ENCODE results near the gene PRR12. TPM values are rescaled to one million over a fixed set of nuclear protein-coding genes. Genes with fewer than 3 reads are reported as not detected.
A peak's percentile ranks its signal among the peaks of the same experiment; 100 is the strongest.

The PRR12 gene
- total and polyA plus RNA-seq, 9 donors, result 2.8 to 44.1 (median 30.1) TPM

DNA sequence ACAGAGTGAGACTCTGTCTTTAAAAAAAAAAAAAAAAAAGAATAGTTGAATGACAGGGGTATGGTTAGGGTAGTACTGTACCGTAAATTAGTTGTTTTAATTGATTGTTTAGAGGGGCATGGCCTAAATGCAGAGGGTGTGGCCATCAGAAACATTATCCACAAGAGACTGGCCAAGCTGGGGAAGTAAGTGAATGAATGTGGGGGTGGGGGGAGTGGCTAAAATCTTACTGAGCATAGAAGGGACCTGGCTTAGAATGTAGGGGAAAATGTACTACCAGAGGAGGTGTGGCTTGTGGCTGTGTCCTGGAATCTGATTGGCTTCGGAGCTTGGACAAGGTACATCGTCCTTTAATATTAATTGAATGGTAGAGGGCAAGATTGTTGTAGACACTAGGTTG is 78.5 kb downstream of the PRR12 start:
- no peak overlapping the region for H3K4me3 ChIP-seq
- no peaks in the 10 kb centered on the region for H3K36me3 ChIP-seq
- intact Hi-C loops (cut with DNase I), result no loop called here
- 87 to 91% (median 90%) methylated on average over 3 of the region's 3 CpGs for WGBS, 3 donors
- TF ChIP-seq, protein P1, sequence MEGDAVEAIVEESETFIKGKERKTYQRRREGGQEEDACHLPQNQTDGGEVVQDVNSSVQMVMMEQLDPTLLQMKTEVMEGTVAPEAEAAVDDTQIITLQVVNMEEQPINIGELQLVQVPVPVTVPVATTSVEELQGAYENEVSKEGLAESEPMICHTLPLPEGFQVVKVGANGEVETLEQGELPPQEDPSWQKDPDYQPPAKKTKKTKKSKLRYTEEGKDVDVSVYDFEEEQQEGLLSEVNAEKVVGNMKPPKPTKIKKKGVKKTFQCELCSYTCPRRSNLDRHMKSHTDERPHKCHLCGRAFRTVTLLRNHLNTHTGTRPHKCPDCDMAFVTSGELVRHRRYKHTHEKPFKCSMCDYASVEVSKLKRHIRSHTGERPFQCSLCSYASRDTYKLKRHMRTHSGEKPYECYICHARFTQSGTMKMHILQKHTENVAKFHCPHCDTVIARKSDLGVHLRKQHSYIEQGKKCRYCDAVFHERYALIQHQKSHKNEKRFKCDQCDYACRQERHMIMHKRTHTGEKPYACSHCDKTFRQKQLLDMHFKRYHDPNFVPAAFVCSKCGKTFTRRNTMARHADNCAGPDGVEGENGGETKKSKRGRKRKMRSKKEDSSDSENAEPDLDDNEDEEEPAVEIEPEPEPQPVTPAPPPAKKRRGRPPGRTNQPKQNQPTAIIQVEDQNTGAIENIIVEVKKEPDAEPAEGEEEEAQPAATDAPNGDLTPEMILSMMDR (IDR thresholded peaks at IDR 0.05), result no peak
- no peak for TF ChIP-seq POLR2A (IDR thresholded peaks at IDR 0.05)
- TF ChIP-seq EP300 (IDR thresholded peaks at IDR 0.05), result no peak
- no peak for DNase-seq
- H3K4me1 ChIP-seq (ENCODE audit: insufficient read depth), result peaks cover 4% of the 10 kb centered on the region
- H3K27me3 ChIP-seq, result no peaks in the 10 kb centered on the region
- no peaks in the 10 kb centered on the region for H3K9me3 ChIP-seq
- H3K27ac ChIP-seq, result no peak overlapping the region

- no peak overlapping the region for H3K4me3 ChIP-seq
- H3K27ac ChIP-seq, result no peak overlapping the region
- no peaks in the 10 kb centered on the region for H3K4me1 ChIP-seq (ENCODE audit: insufficient read depth)
- H3K27me3 ChIP-seq, result no peaks in the 10 kb centered on the region
- WGBS, 3 donors, result 20 to 31% (median 22%) methylated on average over 28 of the region's 28 CpGs
- no peaks in the 10 kb centered on the region for H3K36me3 ChIP-seq
- TF ChIP-seq EP300 (IDR thresholded peaks at IDR 0.05), result no peak
- TF ChIP-seq, protein P1 (IDR thresholded peaks at IDR 0.05), result peak; percentile 68 to 84 (median 72)
- intact Hi-C loops (cut with DNase I), result loop anchor here in 2 of 4 donors (5.0 to 10.0 kb wide), 2 partner anchors 100 to 188 kb away; partner anchors contain the start of gene RPL13A (in 1 of the 2)
- H3K9me3 ChIP-seq, result no peaks in the 10 kb centered on the region
- peak; percentile 65 to 82 (median 77) for DNase-seq
Observed at GRCh38 chr19:49672131-49672919, 81.3 kb downstream of the PRR12 start.

Small RNA genes lying within 50 kb of the gene (small RNA-seq; reads per million reads assigned to genes)
- not detected for gene RF00019

Other genes starting within 250 kb of the PRR12 start
- gene TEAD2, start 228.8 kb upstream of the PRR12 start, total RNA-seq, result 10 to 100 TPM; 27.8 to 63.1 (median 47.3) TPM
- gene TEAD2, start 228.8 kb upstream of the PRR12 start, polyA plus RNA-seq, result 10 to 100 TPM; 34.0 to 38.4 TPM
- gene DKKL1, start 227.3 kb upstream of the PRR12 start, total RNA-seq, result 1 to 10 TPM in 5 of 7 donors, under 1 TPM in 1, not detected in 1; 0.22 to 2.4 (median 1.3) TPM
- under 1 TPM; 0.35 to 0.42 TPM for gene DKKL1, start 227.3 kb upstream of the PRR12 start, polyA plus RNA-seq
- gene KASH5, start 202.9 kb upstream of the PRR12 start, total RNA-seq, result under 1 TPM in 1 of 7 donors, not detected in 6; 0.23 TPM
- under 1 TPM in 1 of 2 donors, not detected in 1; 0.15 TPM for gene KASH5, start 202.9 kb upstream of the PRR12 start, polyA plus RNA-seq
- gene PTH2, start 167.7 kb upstream of the PRR12 start, total RNA-seq, result not detected
- gene PTH2, start 167.7 kb upstream of the PRR12 start, polyA plus RNA-seq, result not detected
- gene GFY, start 165.8 kb upstream of the PRR12 start, total RNA-seq, result not detected
- not detected for gene GFY, start 165.8 kb upstream of the PRR12 start, polyA plus RNA-seq
- under 1 TPM in 5 of 7 donors, not detected in 2; 0.15 to 0.57 (median 0.17) TPM for gene SLC17A7, start 149.7 kb upstream of the PRR12 start, total RNA-seq
- gene SLC17A7, start 149.7 kb upstream of the PRR12 start, polyA plus RNA-seq, result 1 to 10 TPM in 1 of 2 donors, under 1 TPM in 1; 0.19 to 2.5 TPM
- 10 to 100 TPM; 42.6 to 69.4 (median 58.5) TPM for gene PIH1D1, start 139.4 kb upstream of the PRR12 start, total RNA-seq
- gene PIH1D1, start 139.4 kb upstream of the PRR12 start, polyA plus RNA-seq, result 10 to 100 TPM; 28.6 to 63.5 TPM
- 10 to 100 TPM; 15.8 to 24.2 (median 20.2) TPM for gene ALDH16A1, start 138.0 kb upstream of the PRR12 start, total RNA-seq
- gene ALDH16A1, start 138.0 kb upstream of the PRR12 start, polyA plus RNA-seq, result 10 to 100 TPM in 1 of 2 donors, under 1 TPM in 1; 0.93 to 22.5 TPM
- 10 to 100 TPM in 5 of 7 donors, 1 to 10 TPM in 2; 5.1 to 15.2 (median 12.2) TPM for gene FLT3LG, start 117.0 kb upstream of the PRR12 start, total RNA-seq
- 10 to 100 TPM in 1 of 2 donors, 1 to 10 TPM in 1; 3.9 to 15.3 TPM for gene FLT3LG, start 117.0 kb upstream of the PRR12 start, polyA plus RNA-seq
- gene RPL13A, start 103.6 kb upstream of the PRR12 start, total RNA-seq, result 1,000 to 10,000 TPM; 4,998 to 9,736 (median 6,664) TPM
- gene RPL13A, start 103.6 kb upstream of the PRR12 start, polyA plus RNA-seq, result 1,000 to 10,000 TPM; 3,682 to 6,907 TPM
- gene RPS11, start 94.7 kb upstream of the PRR12 start, total RNA-seq, result over 10,000 TPM in 2 of 7 donors, 1,000 to 10,000 TPM in 5; 2,881 to 13,366 (median 4,211) TPM
- 1,000 to 10,000 TPM; 8,754 to 9,572 TPM for gene RPS11, start 94.7 kb upstream of the PRR12 start, polyA plus RNA-seq
- gene FCGRT, start 78.5 kb upstream of the PRR12 start, total RNA-seq, result 100 to 1,000 TPM; 158 to 247 (median 238) TPM
- gene FCGRT, start 78.5 kb upstream of the PRR12 start, polyA plus RNA-seq, result 100 to 1,000 TPM; 180 to 295 TPM
- gene RCN3, start 63.2 kb upstream of the PRR12 start, total RNA-seq, result 10 to 100 TPM; 26.4 to 54.8 (median 37.8) TPM
- gene RCN3, start 63.2 kb upstream of the PRR12 start, polyA plus RNA-seq, result 10 to 100 TPM; 13.6 to 37.5 TPM
- gene NOSIP, start 10.6 kb upstream of the PRR12 start, total RNA-seq, result 10 to 100 TPM; 44.8 to 70.1 (median 58.7) TPM
- gene NOSIP, start 10.6 kb upstream of the PRR12 start, polyA plus RNA-seq, result 10 to 100 TPM; 31.0 to 65.0 TPM
- gene PRRG2, start 9.9 kb upstream of the PRR12 start, total RNA-seq, result 1 to 10 TPM in 3 of 7 donors, under 1 TPM in 1, not detected in 3; 0.77 to 4.0 (median 1.6) TPM
- under 1 TPM; 0.65 to 0.75 TPM for gene PRRG2, start 9.9 kb upstream of the PRR12 start, polyA plus RNA-seq
- gene RRAS, start 49.0 kb downstream of the PRR12 start, total RNA-seq, result 10 to 100 TPM; 28.7 to 62.8 (median 37.6) TPM
- gene RRAS, start 49.0 kb downstream of the PRR12 start, polyA plus RNA-seq, result 10 to 100 TPM; 24.2 to 63.4 TPM
- 10 to 100 TPM; 14.9 to 94.6 (median 68.8) TPM for gene SCAF1, start 51.0 kb downstream of the PRR12 start, total RNA-seq
- gene SCAF1, start 51.0 kb downstream of the PRR12 start, polyA plus RNA-seq, result 10 to 100 TPM in 1 of 2 donors, 1 to 10 TPM in 1; 3.3 to 29.1 TPM
- 10 to 100 TPM; 46.1 to 89.0 (median 69.5) TPM for gene IRF3, start 74.7 kb downstream of the PRR12 start, total RNA-seq
- gene IRF3, start 74.7 kb downstream of the PRR12 start, polyA plus RNA-seq, result 10 to 100 TPM; 24.2 to 76.9 TPM
- 10 to 100 TPM in 6 of 7 donors, 1 to 10 TPM in 1; 8.0 to 21.0 (median 15.6) TPM for gene BCL2L12, start 74.8 kb downstream of the PRR12 start, total RNA-seq
- gene BCL2L12, start 74.8 kb downstream of the PRR12 start, polyA plus RNA-seq, result 10 to 100 TPM in 1 of 2 donors, 1 to 10 TPM in 1; 6.7 to 17.7 TPM
- 100 to 1,000 TPM; 125 to 174 (median 152) TPM for gene PRMT1, start 86.1 kb downstream of the PRR12 start, total RNA-seq
- gene PRMT1, start 86.1 kb downstream of the PRR12 start, polyA plus RNA-seq, result 100 to 1,000 TPM in 1 of 2 donors, 10 to 100 TPM in 1; 57.1 to 182 TPM
- gene ADM5, start 98.4 kb downstream of the PRR12 start, total RNA-seq, result 1 to 10 TPM in 4 of 7 donors, under 1 TPM in 3; 0.48 to 1.9 (median 1.3) TPM
- gene ADM5, start 98.4 kb downstream of the PRR12 start, polyA plus RNA-seq, result 1 to 10 TPM in 1 of 2 donors, not detected in 1; 1.6 TPM
- 10 to 100 TPM in 4 of 7 donors, 1 to 10 TPM in 3; 4.6 to 25.8 (median 14.5) TPM for gene CPT1C, start 99.9 kb downstream of the PRR12 start, total RNA-seq
- 10 to 100 TPM in 1 of 2 donors, 1 to 10 TPM in 1; 9.4 to 12.9 TPM for gene CPT1C, start 99.9 kb downstream of the PRR12 start, polyA plus RNA-seq
- under 1 TPM in 3 of 7 donors, not detected in 4; 0.32 to 0.71 (median 0.46) TPM for gene TSKS, start 172.1 kb downstream of the PRR12 start, total RNA-seq
- gene TSKS, start 172.1 kb downstream of the PRR12 start, polyA plus RNA-seq, result under 1 TPM; 0.15 to 0.30 TPM
- gene AP2A1, start 175.8 kb downstream of the PRR12 start, total RNA-seq, result 100 to 1,000 TPM in 3 of 7 donors, 10 to 100 TPM in 4; 56.0 to 126 (median 99.3) TPM
- 10 to 100 TPM; 37.8 to 72.2 TPM for gene AP2A1, start 175.8 kb downstream of the PRR12 start, polyA plus RNA-seq
- 10 to 100 TPM; 23.3 to 48.6 (median 27.5) TPM for gene FUZ, start 222.1 kb downstream of the PRR12 start, total RNA-seq
- gene FUZ, start 222.1 kb downstream of the PRR12 start, polyA plus RNA-seq, result 10 to 100 TPM; 13.4 to 36.9 TPM
- gene MED25, start 227.1 kb downstream of the PRR12 start, total RNA-seq, result 10 to 100 TPM; 30.3 to 89.9 (median 85.3) TPM
- gene MED25, start 227.1 kb downstream of the PRR12 start, polyA plus RNA-seq, result 10 to 100 TPM; 34.3 to 67.4 TPM